K562 (cell line): Measurements from ENCODE around the gene FUNDC2.

Source experiments
- ETV1 ChIP-seq: fragments of 450-650 bp; conservative IDR thresholded peaks from 2 replicates; pipeline ENCODE4 v1.6.1; 2016; ENCODE audit warnings: missing genetic modification characterization, control low read depth, low read depth, missing compliant biosample characterization
- EZH2 ChIP-seq: IDR thresholded peaks from 2 replicates; pipeline ENCODE4 v1.6.1; 2012; ENCODE audit warnings: low read depth, mild to moderate bottlenecking, inconsistent platforms, low read length, borderline replicate concordance
- JUN ChIP-seq, 2 experiments: sonication (generic) in 1 of 2; formaldehyde crosslinking in 1 of 2; IDR thresholded peaks; 2 replicates each; pipeline versions ENCODE4 v1.6.1 to v1.8.0; 2012 to 2022; ENCODE audit warnings: borderline replicate concordance in 2 of 2, mild to moderate bottlenecking in 2 of 2, improper control_type of control experiment in 1 of 2, low read depth in 1 of 2, low read length in 1 of 2, missing genetic modification reagents in 1 of 2
- KLF13 ChIP-seq: fragments of 450-650 bp; IDR thresholded peaks from 2 replicates; pipeline ENCODE4 v1.6.1; 2016; ENCODE audit warnings: missing genetic modification characterization, low read depth, mild to moderate bottlenecking, missing compliant biosample characterization, moderate library complexity, borderline replicate concordance
- SMARCC2 ChIP-seq: fragments of 450-650 bp; IDR thresholded peaks from 2 replicates; pipeline ENCODE4 v1.6.1; 2017; ENCODE audit warnings: antibody characterized with exemption, moderate library complexity, mild to moderate bottlenecking, low read depth
- ZSCAN29 ChIP-seq: fragments of 450-650 bp; IDR thresholded peaks from 2 replicates; pipeline ENCODE4 v1.6.1; 2017
- TF ChIP-seq, protein P1 (sequence below): IDR thresholded peaks from 2 replicates; pipeline ENCODE4 v1.6.1; 2014; ENCODE audit warnings: antibody characterized with exemption

DNA sequence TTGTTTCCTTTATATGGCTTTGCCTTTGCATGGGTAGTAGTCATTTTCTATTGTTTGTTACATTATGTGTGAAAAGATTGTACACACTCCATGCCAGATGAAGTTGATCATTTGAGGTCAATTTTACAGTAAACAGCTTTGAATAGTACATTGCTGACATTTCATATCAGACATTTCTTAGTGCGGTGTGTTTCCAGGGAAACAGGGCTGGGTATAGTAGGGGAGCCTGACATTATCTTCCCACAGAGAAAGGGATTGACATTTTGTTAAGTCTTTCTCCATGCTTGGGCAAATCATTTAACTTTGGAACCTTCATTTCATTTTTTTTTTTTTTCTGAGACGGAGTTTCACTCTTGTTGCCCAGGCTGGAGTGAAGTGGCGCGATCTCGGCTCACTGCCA, 5.0 kb downstream of the FUNDC2 start:
- TF ChIP-seq ETV1 (tag): no peak
- TF ChIP-seq EZH2: no peak
- TF ChIP-seq JUN (IDR thresholded peaks at IDR 0.05; ENCODE audit: borderline replicate concordance, low read depth, low read length): no peak
- TF ChIP-seq JUN (CRISPR knock-in tag; IDR thresholded peaks at IDR 0.05; ENCODE audit: borderline replicate concordance): no peak
- TF ChIP-seq, protein P1, sequence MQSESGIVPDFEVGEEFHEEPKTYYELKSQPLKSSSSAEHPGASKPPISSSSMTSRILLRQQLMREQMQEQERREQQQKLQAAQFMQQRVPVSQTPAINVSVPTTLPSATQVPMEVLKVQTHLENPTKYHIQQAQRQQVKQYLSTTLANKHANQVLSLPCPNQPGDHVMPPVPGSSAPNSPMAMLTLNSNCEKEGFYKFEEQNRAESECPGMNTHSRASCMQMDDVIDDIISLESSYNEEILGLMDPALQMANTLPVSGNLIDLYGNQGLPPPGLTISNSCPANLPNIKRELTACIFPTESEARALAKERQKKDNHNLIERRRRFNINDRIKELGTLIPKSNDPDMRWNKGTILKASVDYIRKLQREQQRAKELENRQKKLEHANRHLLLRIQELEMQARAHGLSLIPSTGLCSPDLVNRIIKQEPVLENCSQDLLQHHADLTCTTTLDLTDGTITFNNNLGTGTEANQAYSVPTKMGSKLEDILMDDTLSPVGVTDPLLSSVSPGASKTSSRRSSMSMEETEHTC: no peak
- no peak for TF ChIP-seq SMARCC2
- TF ChIP-seq ZSCAN29: no peak
- TF ChIP-seq KLF13 (tag): no peak
